ENCODE results near the gene SKI.

The SKI gene

GRCh38 chr1:2334883-2335534 is 106.9 kb downstream of the SKI start:
- TF ChIP-seq EZH2 (IDR thresholded peaks at IDR 0.05) = no peak
- TF ChIP-seq FOXP2 (optimal IDR thresholded peaks at IDR 0.05; ENCODE audit: control extremely low read depth, extremely low read length, insufficient read depth) = no peak
- TF ChIP-seq POLR2AphosphoS5 (IDR thresholded peaks at IDR 0.05; ENCODE audit: borderline replicate concordance, low read depth, low read length) = no peak
- no peak overlapping the region for H3K27ac ChIP-seq
- DNase-seq (ENCODE audit: low read depth, low spot score) = no peak
- no peak overlapping the region for H3K4me3 ChIP-seq
- H3K9ac ChIP-seq (ENCODE audit: insufficient read length) = no peak overlapping the region
- no peaks in the 10 kb centered on the region for H3K36me3 ChIP-seq (ENCODE audit: insufficient read depth, low read length)
- H3K9me3 ChIP-seq (ENCODE audit: low read depth, low read length) = no peaks in the 10 kb centered on the region

DNA sequence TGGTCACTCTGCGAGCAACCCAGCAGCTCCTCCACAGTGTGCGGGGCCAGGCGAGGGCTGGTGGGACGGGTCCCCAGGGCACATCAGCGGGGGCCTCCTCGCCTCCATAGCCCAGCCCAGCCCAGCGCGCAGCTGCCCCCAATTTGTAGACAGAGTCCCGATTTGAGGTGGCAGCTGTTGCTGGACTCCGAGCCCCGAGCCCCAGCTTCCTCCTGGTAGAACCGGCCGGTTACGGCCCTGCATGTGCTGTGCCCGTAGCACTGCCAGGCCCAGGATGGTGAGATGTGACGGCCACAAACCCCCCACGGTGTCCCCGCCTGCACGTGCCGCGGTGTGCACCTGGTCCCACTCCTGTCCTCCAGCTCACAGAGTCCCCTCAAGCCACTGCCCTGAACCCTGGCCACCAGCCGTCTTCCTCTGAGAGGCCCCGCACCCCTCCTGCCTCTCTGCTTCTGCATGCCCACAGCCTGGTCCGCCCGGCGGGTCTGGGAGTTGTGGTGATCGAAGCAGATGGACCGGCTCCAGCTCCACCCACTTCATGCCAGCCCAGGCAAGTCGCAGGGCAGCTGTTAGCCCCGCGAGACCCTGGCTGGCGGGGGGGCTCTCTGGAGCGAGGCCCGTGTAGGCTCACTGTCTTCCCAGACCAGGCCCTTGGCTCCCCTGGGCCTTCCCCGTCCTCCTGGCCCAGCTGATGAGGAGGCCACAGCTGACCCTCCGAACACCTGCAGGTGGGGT is 107.8 kb downstream of the SKI start:
- no peak overlapping the region for H3K4me3 ChIP-seq
- no peaks in the 10 kb centered on the region for H3K36me3 ChIP-seq (ENCODE audit: insufficient read depth, low read length)
- no peaks in the 10 kb centered on the region for H3K9me3 ChIP-seq (ENCODE audit: low read depth, low read length)
- H3K27ac ChIP-seq = no peak overlapping the region
- no peak for TF ChIP-seq FOXP2 (optimal IDR thresholded peaks at IDR 0.05; ENCODE audit: control extremely low read depth, extremely low read length, insufficient read depth)
- no peak for TF ChIP-seq POLR2AphosphoS5 (IDR thresholded peaks at IDR 0.05; ENCODE audit: borderline replicate concordance, low read depth, low read length)
- no peak for TF ChIP-seq EZH2 (IDR thresholded peaks at IDR 0.05)
- H3K9ac ChIP-seq (ENCODE audit: insufficient read length) = no peak overlapping the region
- no peak for DNase-seq (ENCODE audit: low read depth, low spot score)

DNA sequence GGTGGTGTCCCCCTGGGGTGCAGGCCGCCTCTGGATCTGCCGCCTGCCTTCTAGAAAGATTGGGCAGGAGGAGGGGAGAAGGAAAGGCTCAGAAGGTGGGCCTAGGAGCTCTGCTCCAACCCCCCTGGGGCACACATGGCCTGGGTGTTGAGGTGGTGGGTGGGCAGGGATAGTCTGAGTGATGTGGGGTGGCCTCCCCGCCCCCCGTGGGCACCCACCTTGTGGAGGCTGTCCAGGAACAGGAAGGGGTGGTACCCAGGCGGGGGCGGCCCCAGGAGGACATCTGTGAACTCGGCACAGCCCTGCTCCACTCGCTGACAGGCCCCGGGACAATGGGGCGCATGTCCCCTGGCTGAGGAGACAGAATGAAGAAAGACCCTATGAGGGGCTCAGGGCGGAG is 108.4 kb downstream of the SKI start:
- Histone ChIP-seq H3K4me3 (no peak overlapping the region), H3K36me3 (ENCODE audit: insufficient read depth, low read length) (no peaks in the 10 kb centered on the region), H3K9me3 (ENCODE audit: low read depth, low read length) (no peaks in the 10 kb centered on the region), H3K27ac (no peak overlapping the region), H3K9ac (ENCODE audit: insufficient read length) (no peak overlapping the region)
- DNase-seq (ENCODE audit: low read depth, low spot score) = no peak
- TF ChIP-seq FOXP2 (optimal IDR thresholded peaks at IDR 0.05; ENCODE audit: control extremely low read depth, extremely low read length, insufficient read depth) = no peak
- TF ChIP-seq POLR2AphosphoS5 (IDR thresholded peaks at IDR 0.05; ENCODE audit: borderline replicate concordance, low read depth, low read length) = no peak
- no peak for TF ChIP-seq EZH2 (IDR thresholded peaks at IDR 0.05)

DNA sequence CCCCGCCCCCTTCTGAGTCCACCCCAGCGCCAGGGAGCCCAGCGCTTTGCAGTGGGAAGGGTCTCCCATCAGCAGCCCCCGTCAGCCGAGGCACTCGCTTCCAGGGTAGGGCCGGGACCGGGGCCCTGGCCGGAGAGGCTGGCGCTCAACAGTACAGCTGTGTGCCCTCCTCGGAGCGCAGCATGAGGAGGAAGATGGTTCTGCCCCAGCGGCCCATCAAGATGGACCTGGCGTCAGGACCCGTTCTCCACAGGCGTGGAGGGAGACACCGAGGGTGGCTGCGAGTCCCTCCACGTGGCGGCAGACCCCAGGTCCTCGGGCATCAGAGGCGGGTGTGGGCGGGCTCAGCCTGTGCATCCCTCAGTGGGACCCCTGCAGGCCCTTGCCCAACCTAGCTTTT is 109.0 kb downstream of the SKI start:
- no peak for DNase-seq (ENCODE audit: low read depth, low spot score)

GRCh38 chr1:2337501-2337900 is 109.4 kb downstream of the SKI start:
- no peak for DNase-seq (ENCODE audit: low read depth, low spot score)
- no peaks in the 10 kb centered on the region for H3K9me3 ChIP-seq (ENCODE audit: low read depth, low read length)
- no peak overlapping the region for H3K4me3 ChIP-seq
- H3K9ac ChIP-seq (ENCODE audit: insufficient read length) = no peak overlapping the region
- H3K27ac ChIP-seq = no peak overlapping the region
- H3K36me3 ChIP-seq (ENCODE audit: insufficient read depth, low read length) = no peaks in the 10 kb centered on the region
- TF ChIP-seq EZH2 (IDR thresholded peaks at IDR 0.05) = no peak
- no peak for TF ChIP-seq POLR2AphosphoS5 (IDR thresholded peaks at IDR 0.05; ENCODE audit: borderline replicate concordance, low read depth, low read length)
- no peak for TF ChIP-seq FOXP2 (optimal IDR thresholded peaks at IDR 0.05; ENCODE audit: control extremely low read depth, extremely low read length, insufficient read depth)

More for the DNA sequence above, 109.0 kb downstream of the SKI start:
- no peaks in the 10 kb centered on the region for H3K9me3 ChIP-seq (ENCODE audit: low read depth, low read length)
- TF ChIP-seq FOXP2 (optimal IDR thresholded peaks at IDR 0.05; ENCODE audit: control extremely low read depth, extremely low read length, insufficient read depth) (no peak), EZH2 (IDR thresholded peaks at IDR 0.05) (no peak), POLR2AphosphoS5 (IDR thresholded peaks at IDR 0.05; ENCODE audit: borderline replicate concordance, low read depth, low read length) (no peak)
- no peak overlapping the region for H3K27ac ChIP-seq
- H3K9ac ChIP-seq (ENCODE audit: insufficient read length) = no peak overlapping the region
- H3K4me3 ChIP-seq = no peak overlapping the region
- no peaks in the 10 kb centered on the region for H3K36me3 ChIP-seq (ENCODE audit: insufficient read depth, low read length)

- TF ChIP-seq FOXP2 (optimal IDR thresholded peaks at IDR 0.05; ENCODE audit: control extremely low read depth, extremely low read length, insufficient read depth) = no peak
- TF ChIP-seq EZH2 (IDR thresholded peaks at IDR 0.05) = no peak
- no peak for TF ChIP-seq POLR2AphosphoS5 (IDR thresholded peaks at IDR 0.05; ENCODE audit: borderline replicate concordance, low read depth, low read length)
- DNase-seq (ENCODE audit: low read depth, low spot score) = no peak
- Histone ChIP-seq H3K27ac (no peak overlapping the region), H3K4me3 (no peak overlapping the region), H3K36me3 (ENCODE audit: insufficient read depth, low read length) (no peaks in the 10 kb centered on the region), H3K9me3 (ENCODE audit: low read depth, low read length) (no peaks in the 10 kb centered on the region), H3K9ac (ENCODE audit: insufficient read length) (no peak overlapping the region)
Observed at GRCh38 chr1:2339206-2340085, 111.3 kb downstream of the SKI start.

DNA sequence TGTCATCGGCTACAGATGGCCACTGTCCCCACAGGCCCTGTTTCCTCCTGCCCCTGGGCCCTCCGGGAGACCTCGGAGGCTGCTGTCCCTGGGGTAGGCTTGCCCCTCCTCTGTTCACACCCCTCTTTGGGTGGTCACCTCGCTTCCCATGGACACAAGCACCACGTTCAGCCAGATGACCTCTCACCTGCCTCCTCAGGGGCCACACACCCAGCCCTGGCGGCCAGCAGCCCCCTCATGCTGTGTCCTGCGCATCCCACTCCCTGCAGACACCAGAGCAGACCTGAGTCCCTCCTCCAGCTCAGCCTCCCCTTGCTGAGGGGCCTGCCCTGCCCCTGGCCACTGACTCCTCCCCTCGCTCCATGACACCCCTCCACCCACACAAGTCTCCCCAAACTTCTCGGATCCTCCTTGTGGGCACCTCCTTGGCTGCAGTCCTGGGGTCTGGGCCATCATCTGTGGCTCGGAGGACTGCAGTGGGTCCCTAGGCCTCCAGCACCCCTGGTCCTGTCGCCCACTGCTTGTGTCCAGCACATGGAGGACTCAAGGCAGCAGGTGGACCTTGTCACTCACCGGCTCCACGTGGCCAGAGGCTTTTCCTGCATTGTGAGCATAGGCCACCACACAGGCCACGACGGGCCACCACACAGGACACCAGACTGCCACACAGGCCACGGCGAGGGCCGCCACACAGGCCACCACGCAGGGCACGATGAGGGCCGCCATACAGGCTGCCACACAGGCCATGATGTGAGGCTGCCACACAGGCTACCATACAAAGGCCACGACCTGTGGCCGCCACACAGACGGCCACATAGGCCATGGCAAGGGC is 112.2 kb downstream of the SKI start:
- no peak overlapping the region for H3K9ac ChIP-seq (ENCODE audit: insufficient read length)
- H3K36me3 ChIP-seq (ENCODE audit: insufficient read depth, low read length) = no peaks in the 10 kb centered on the region
- H3K27ac ChIP-seq = no peak overlapping the region
- TF ChIP-seq FOXP2 (optimal IDR thresholded peaks at IDR 0.05; ENCODE audit: control extremely low read depth, extremely low read length, insufficient read depth) (no peak), EZH2 (IDR thresholded peaks at IDR 0.05) (no peak), POLR2AphosphoS5 (IDR thresholded peaks at IDR 0.05; ENCODE audit: borderline replicate concordance, low read depth, low read length) (no peak)
- DNase-seq (ENCODE audit: low read depth, low spot score) = no peak
- no peaks in the 10 kb centered on the region for H3K9me3 ChIP-seq (ENCODE audit: low read depth, low read length)
- no peak overlapping the region for H3K4me3 ChIP-seq

Measured in SK-N-MC (cell line).